ENCODE results near the gene MRPL55. TPM values are rescaled to one million over a fixed set of nuclear protein-coding genes. Genes with fewer than 3 reads are reported as not detected.
A peak's percentile ranks its signal among the peaks of the same experiment; 100 is the strongest.

MRPL55 gene
- total RNA-seq, 1 donor: 51.4 TPM

DNA sequence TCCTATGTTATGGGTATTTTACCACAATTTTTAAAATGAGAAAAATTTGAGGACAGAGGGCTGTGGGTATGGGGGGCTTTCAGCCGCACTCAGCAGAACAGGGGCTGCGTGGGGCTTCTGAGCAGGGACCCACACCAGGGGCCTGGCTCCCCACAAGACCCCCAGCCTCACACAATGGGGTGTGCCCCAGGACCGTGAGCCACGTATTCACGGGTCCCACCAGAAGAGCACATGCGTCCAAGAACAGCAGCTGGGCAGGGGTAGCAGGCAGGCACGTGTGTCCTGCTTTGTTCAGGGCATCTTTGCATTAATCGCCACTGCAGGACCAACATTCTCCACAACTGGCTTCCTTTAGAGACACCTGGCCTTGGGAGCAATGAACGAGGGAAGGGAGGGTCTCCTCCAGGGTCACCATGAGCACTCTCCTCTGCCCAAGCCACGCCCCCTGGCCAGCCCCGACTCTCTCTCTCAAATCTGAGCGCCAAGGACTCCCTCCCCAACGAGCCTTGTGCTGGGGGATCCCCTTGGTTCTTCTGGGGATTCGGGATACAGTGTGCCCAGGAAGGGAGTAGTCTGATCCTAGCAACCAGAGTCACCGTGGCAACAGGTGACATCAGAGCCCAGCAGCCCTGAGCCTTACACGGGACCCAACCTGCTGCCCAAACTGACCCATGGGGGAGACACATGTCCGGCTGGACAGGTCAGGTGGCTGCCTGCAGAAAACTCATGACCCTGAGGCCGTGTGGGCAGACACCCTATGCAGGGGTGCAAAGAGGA lies 34.0 kb downstream of the MRPL55 start:
- H3K4me3 ChIP-seq (ENCODE audit: insufficient read depth, low read length): no peak overlapping the region
- H3K36me3 ChIP-seq (ENCODE audit: insufficient read depth, low read length): no peaks in the 10 kb centered on the region
- no peaks in the 10 kb centered on the region for H3K4me1 ChIP-seq (ENCODE audit: insufficient read depth, low read length)
- peaks cover 52% of the 10 kb centered on the region for H4K20me1 ChIP-seq (ENCODE audit: insufficient read depth, low read length)
- peaks cover 13% of the 10 kb centered on the region for H3K79me2 ChIP-seq (ENCODE audit: insufficient read depth, low read length)
- no peaks in the 10 kb centered on the region for H3K9me3 ChIP-seq (ENCODE audit: low read depth, low read length)
- no peak overlapping the region for H2AFZ ChIP-seq (ENCODE audit: low read length)
- no peak overlapping the region for H3K27ac ChIP-seq (ENCODE audit: low read depth, low read length)
- H3K27me3 ChIP-seq (ENCODE audit: insufficient read depth, low read length): no peaks in the 10 kb centered on the region
- DNase-seq (ENCODE audit: insufficient read length, low spot score, missing footprints): no peak
- no peak overlapping the region for H3K4me2 ChIP-seq (ENCODE audit: insufficient read depth, low read length)
- TF ChIP-seq, protein P1, sequence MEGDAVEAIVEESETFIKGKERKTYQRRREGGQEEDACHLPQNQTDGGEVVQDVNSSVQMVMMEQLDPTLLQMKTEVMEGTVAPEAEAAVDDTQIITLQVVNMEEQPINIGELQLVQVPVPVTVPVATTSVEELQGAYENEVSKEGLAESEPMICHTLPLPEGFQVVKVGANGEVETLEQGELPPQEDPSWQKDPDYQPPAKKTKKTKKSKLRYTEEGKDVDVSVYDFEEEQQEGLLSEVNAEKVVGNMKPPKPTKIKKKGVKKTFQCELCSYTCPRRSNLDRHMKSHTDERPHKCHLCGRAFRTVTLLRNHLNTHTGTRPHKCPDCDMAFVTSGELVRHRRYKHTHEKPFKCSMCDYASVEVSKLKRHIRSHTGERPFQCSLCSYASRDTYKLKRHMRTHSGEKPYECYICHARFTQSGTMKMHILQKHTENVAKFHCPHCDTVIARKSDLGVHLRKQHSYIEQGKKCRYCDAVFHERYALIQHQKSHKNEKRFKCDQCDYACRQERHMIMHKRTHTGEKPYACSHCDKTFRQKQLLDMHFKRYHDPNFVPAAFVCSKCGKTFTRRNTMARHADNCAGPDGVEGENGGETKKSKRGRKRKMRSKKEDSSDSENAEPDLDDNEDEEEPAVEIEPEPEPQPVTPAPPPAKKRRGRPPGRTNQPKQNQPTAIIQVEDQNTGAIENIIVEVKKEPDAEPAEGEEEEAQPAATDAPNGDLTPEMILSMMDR (IDR thresholded peaks at IDR 0.05; ENCODE audit: extremely low read depth, low read depth, low read length): no peak

DNA sequence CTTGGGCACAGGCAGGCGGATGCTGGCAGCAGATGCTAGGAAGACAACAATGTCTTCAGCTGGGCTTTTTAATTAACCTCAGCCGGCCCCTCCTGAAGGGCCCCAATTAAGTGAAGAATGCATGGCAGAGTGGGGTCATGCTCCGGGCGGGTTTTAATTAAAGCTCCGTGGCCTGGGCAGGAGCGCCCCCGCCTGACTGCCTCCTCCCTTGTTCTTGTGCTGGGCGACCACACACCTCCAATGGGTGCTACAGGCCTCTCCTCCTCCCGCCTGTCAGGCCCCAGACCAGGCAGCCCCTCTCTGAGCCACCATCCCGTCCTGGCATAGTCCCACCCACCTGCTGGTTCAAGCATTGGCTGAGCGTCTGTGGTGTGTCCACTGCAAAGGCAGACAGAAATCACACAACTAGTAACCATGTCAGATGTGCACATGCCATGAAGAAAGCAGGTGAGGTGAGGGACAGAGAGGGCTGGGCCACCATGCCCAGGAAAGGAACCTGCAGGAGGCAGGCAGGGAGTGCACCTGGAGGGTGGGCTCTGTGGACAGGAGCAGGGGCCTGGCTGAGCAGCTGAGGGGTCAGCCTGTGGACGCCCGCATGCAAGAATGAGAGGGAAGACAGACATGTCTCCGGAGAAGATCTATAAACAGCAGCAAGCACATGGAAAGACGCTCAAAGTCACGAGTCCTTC lies 35.1 kb downstream of the MRPL55 start:
- no peaks in the 10 kb centered on the region for H3K4me1 ChIP-seq (ENCODE audit: insufficient read depth, low read length)
- H3K36me3 ChIP-seq (ENCODE audit: insufficient read depth, low read length): no peaks in the 10 kb centered on the region
- no peaks in the 10 kb centered on the region for H3K27me3 ChIP-seq (ENCODE audit: insufficient read depth, low read length)
- peaks cover 40% of the 10 kb centered on the region for H4K20me1 ChIP-seq (ENCODE audit: insufficient read depth, low read length)
- no peak for DNase-seq (ENCODE audit: insufficient read length, low spot score, missing footprints)
- peaks cover 1% of the 10 kb centered on the region for H3K79me2 ChIP-seq (ENCODE audit: insufficient read depth, low read length)
- TF ChIP-seq, protein P1 (IDR thresholded peaks at IDR 0.05; ENCODE audit: extremely low read depth, low read depth, low read length): peak; percentile 22
- no peak overlapping the region for H3K27ac ChIP-seq (ENCODE audit: low read depth, low read length)
- no peak overlapping the region for H3K4me3 ChIP-seq (ENCODE audit: insufficient read depth, low read length)
- no peak overlapping the region for H3K4me2 ChIP-seq (ENCODE audit: insufficient read depth, low read length)
- H3K9me3 ChIP-seq (ENCODE audit: low read depth, low read length): no peaks in the 10 kb centered on the region
- no peak overlapping the region for H2AFZ ChIP-seq (ENCODE audit: low read length)

DNA sequence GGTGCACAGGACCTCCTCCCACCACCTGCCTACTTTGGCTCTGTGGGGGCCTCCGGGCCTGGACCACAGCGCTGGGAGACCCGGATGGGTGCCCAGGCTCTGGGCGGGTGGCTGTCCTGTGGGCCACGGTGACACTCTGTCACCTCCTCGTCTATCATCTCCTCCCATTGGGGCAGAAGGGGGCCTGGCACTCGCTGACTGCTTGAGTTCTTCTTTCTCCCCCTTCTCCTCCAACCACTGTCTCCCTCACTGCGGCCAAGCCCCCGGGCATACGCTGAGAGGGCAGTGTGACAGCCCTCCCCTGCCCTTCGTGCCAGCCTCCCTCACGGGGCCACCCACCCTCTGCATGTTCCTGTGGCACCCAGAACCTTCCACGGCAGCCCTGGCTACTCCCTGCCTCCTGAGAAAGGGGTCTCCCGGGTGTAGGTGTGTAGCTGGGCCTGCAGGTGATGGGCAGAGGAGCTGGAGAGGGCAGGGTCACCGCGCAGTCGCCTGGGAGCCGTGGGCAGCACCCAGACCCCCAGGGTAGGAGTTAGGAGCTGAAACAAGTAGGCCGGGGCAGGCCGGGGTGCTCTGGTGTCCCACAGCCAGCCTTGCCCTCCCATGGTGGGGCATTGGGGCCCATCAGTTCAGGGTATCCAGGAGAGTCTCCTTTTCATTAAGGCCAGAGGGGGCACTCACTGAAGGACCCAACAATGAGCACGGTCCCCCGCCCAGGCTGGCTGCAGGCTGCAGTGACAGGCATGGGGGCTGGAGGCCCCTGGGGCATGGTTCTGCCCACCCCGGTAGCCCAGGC lies 35.8 kb downstream of the MRPL55 start:
- no peak overlapping the region for H3K27ac ChIP-seq (ENCODE audit: low read depth, low read length)
- TF ChIP-seq, protein P1 (IDR thresholded peaks at IDR 0.05; ENCODE audit: extremely low read depth, low read depth, low read length): no peak
- H4K20me1 ChIP-seq (ENCODE audit: insufficient read depth, low read length): peaks cover 34% of the 10 kb centered on the region
- no peaks in the 10 kb centered on the region for H3K9me3 ChIP-seq (ENCODE audit: low read depth, low read length)
- no peak overlapping the region for H3K4me3 ChIP-seq (ENCODE audit: insufficient read depth, low read length)
- no peaks in the 10 kb centered on the region for H3K27me3 ChIP-seq (ENCODE audit: insufficient read depth, low read length)
- H3K36me3 ChIP-seq (ENCODE audit: insufficient read depth, low read length): no peaks in the 10 kb centered on the region
- no peak overlapping the region for H3K4me2 ChIP-seq (ENCODE audit: insufficient read depth, low read length)
- no peak for DNase-seq (ENCODE audit: insufficient read length, low spot score, missing footprints)
- H3K4me1 ChIP-seq (ENCODE audit: insufficient read depth, low read length): no peaks in the 10 kb centered on the region
- no peaks in the 10 kb centered on the region for H3K79me2 ChIP-seq (ENCODE audit: insufficient read depth, low read length)
- H2AFZ ChIP-seq (ENCODE audit: low read length): no peak overlapping the region

All from osteoblast (primary cell).